Measurements from ENCODE around the gene AP5S1. TPM values are rescaled to one million over a fixed set of nuclear protein-coding genes. Genes with fewer than 3 reads are reported as not detected.
"Not testable (repeated sequence)": the region's sequence is repeated elsewhere in the genome, so short reads cannot be mapped to it uniquely, and the experiment has no call there.

Gene AP5S1
- total and polyA plus RNA-seq, 9 of the 15 experiments (the other 6 are each of a cell fraction or from before 2014, with no cell fraction given): 2.6 to 8.8 (median 4.4) TPM

GRCh38 chr20:3840201-3840600, 19.9 kb downstream of the AP5S1 start:
- H4K20me1 ChIP-seq (replicated peaks; ENCODE audit: control insufficient read depth, insufficient read depth, low read length); H3K9me1 ChIP-seq (ENCODE audit: control insufficient read depth, insufficient read depth, low read length); H3K36me3 ChIP-seq (ENCODE audit: control insufficient read depth, insufficient read depth, low read length); in situ Hi-C loops (cut with MboI); DNase-seq (ENCODE audit: extremely low read depth in 1 of 4, low spot score in 3 of 4); BruUV-seq (replicated peaks); FAIRE-seq; H3K9ac ChIP-seq (ENCODE audit: insufficient read depth in 1 of 2, low read depth in 2 of 2, low read length in 2 of 2); H3K4me2 ChIP-seq (ENCODE audit: insufficient read depth, low read length); ATAC-seq; intact Hi-C loops (cut with micrococcal nuclease); CTCF ChIA-PET (ENCODE audit: low intra/inter-chr PET ratio); H2AFZ ChIP-seq (ENCODE audit: low read depth, low read length); H3K4me3 ChIP-seq; H3K27ac ChIP-seq (ENCODE audit: extremely low read depth, low read depth, low read length); H3K79me2 ChIP-seq (ENCODE audit: control insufficient read depth, insufficient read depth, low read length); H3K27me3 ChIP-seq (ENCODE audit: control insufficient read depth in 2 of 2, insufficient read depth in 2 of 2, low read length in 2 of 2); H3K9me3 ChIP-seq (replicated peaks; ENCODE audit: control insufficient read depth, insufficient read depth, low read depth, low read length): not testable (repeated sequence)
- 85% methylated on average over 5 of the region's 7 CpGs for WGBS (ENCODE audit: insufficient coverage, low coverage, missing lambda C conversion rate)
- POLR2A ChIA-PET: interaction anchor here (0.7 to 1.0 kb wide), 2 partner anchors 8 to 13 kb away, joined by 3 read pairs; no protein-coding TSS in a partner anchor
- H3K4me1 ChIP-seq (replicated peaks in 1 of 2; ENCODE audit: control insufficient read depth in 2 of 2, insufficient read depth in 2 of 2, low read length in 2 of 2): peaks cover 32 to 35% of the 10 kb centered on the region in 2 experiments; a peak in 4 of 5 replicates

GRCh38 chr20:3842348-3842930, 22.1 kb downstream of the AP5S1 start:
- DNase-seq (ENCODE audit: extremely low read depth in 1 of 4, low spot score in 3 of 4) (peak in 2 of 4 experiments; percentile 26 to 31), FAIRE-seq (peak; percentile 75), ATAC-seq (no peak)
- no TSS peak for BruUV-seq (replicated peaks)
- no peaks in the 10 kb centered on the region for H3K9me3 ChIP-seq (replicated peaks; ENCODE audit: control insufficient read depth, insufficient read depth, low read depth, low read length)
- H3K4me3 ChIP-seq: no peak overlapping the region
- H3K79me2 ChIP-seq (ENCODE audit: control insufficient read depth, insufficient read depth, low read length): peaks cover 13% of the 10 kb centered on the region
- H3K4me2 ChIP-seq (ENCODE audit: insufficient read depth, low read length): no peak overlapping the region; the same call in 1 of the 2 replicates
- peak overlapping the region; percentile 76 for H3K27ac ChIP-seq (ENCODE audit: extremely low read depth, low read depth, low read length)
- POLR2A ChIA-PET: interaction anchor here (1.2 to 2.0 kb wide), 2 partner anchors 22 to 33 kb away, joined by 5 to 13 read pairs; partner anchors contain the start of gene AP5S1
- intact Hi-C loops (cut with micrococcal nuclease) (no loop called here), in situ Hi-C loops (cut with MboI) (no loop called here)
- 50% methylated on average over 5 of the region's 7 CpGs for WGBS (ENCODE audit: insufficient coverage, low coverage, missing lambda C conversion rate)
- H3K9me1 ChIP-seq (ENCODE audit: control insufficient read depth, insufficient read depth, low read length): no peaks in the 10 kb centered on the region
- H3K9ac ChIP-seq (ENCODE audit: insufficient read depth in 1 of 2, low read depth in 2 of 2, low read length in 2 of 2): peak overlapping the region in 1 of 2 experiments; percentile 66; a peak in 1 of 4 replicates
- H2AFZ ChIP-seq (ENCODE audit: low read depth, low read length): peak overlapping the region; percentile 54
- CTCF ChIA-PET (ENCODE audit: low intra/inter-chr PET ratio): no interaction called here
- peaks cover 38 to 51% of the 10 kb centered on the region in 2 experiments; a peak in 4 of 5 replicates for H3K4me1 ChIP-seq (replicated peaks in 1 of 2; ENCODE audit: control insufficient read depth in 2 of 2, insufficient read depth in 2 of 2, low read length in 2 of 2)
- H3K27me3 ChIP-seq (ENCODE audit: control insufficient read depth in 2 of 2, insufficient read depth in 2 of 2, low read length in 2 of 2): no peaks in the 10 kb centered on the region
- no peaks in the 10 kb centered on the region for H3K36me3 ChIP-seq (ENCODE audit: control insufficient read depth, insufficient read depth, low read length)
- H4K20me1 ChIP-seq (replicated peaks; ENCODE audit: control insufficient read depth, insufficient read depth, low read length): no peaks in the 10 kb centered on the region
- TF ChIP-seq NFIC (IDR thresholded peaks at IDR 0.05): peak; percentile 41
- 0 out of 2 replicates have a peak, but pooled peaks have one; percentile 33 for TF ChIP-seq ZC3H4 (CRISPR knock-in tag; IDR thresholded peaks at IDR 0.05; ENCODE audit: borderline replicate concordance)
- 0 out of 2 replicates have a peak, but pooled peaks have one; percentile 35 for TF ChIP-seq STAT5A (IDR thresholded peaks at IDR 0.05; ENCODE audit: borderline replicate concordance, low read length)
- peak; percentile 52; the same call in 1 of the 2 replicates for TF ChIP-seq MTA2 (IDR thresholded peaks at IDR 0.05; ENCODE audit: low read depth)
- TF ChIP-seq ZC3H8 (IDR thresholded peaks at IDR 0.05): no peak
- TF ChIP-seq CBFA2T3 (IDR thresholded peaks at IDR 0.05): peak; percentile 90
- no peak for TF ChIP-seq ZNF79 (CRISPR knock-in tag; IDR thresholded peaks at IDR 0.05; ENCODE audit: low read depth)
- no peak for TF ChIP-seq ZNF436 (CRISPR knock-in tag; IDR thresholded peaks at IDR 0.05)
- TF ChIP-seq FOXK1 (CRISPR knock-in tag; IDR thresholded peaks at IDR 0.05; ENCODE audit: borderline replicate concordance): no peak
- TF ChIP-seq SOX6 (IDR thresholded peaks at IDR 0.05): peak; percentile 83
- TF ChIP-seq, protein P1, sequence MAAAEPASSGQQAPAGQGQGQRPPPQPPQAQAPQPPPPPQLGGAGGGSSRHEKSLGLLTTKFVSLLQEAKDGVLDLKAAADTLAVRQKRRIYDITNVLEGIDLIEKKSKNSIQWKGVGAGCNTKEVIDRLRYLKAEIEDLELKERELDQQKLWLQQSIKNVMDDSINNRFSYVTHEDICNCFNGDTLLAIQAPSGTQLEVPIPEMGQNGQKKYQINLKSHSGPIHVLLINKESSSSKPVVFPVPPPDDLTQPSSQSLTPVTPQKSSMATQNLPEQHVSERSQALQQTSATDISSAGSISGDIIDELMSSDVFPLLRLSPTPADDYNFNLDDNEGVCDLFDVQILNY (CRISPR knock-in tag; IDR thresholded peaks at IDR 0.05): no peak
- peak; percentile 79 for TF ChIP-seq CBFA2T2 (conservative IDR thresholded peaks at IDR 0.05)
- TF ChIP-seq TEAD4 (IDR thresholded peaks at IDR 0.05; ENCODE audit: low read length): peak; percentile 86
- no peak for TF ChIP-seq TEAD4 (CRISPR knock-in tag; IDR thresholded peaks at IDR 0.05; ENCODE audit: borderline replicate concordance)
- 0 out of 2 replicates have a peak, but pooled peaks have one; percentile 20 for TF ChIP-seq DPF2 (IDR thresholded peaks at IDR 0.05)
- peak; percentile 85 for TF ChIP-seq TCF3 (CRISPR knock-in tag; IDR thresholded peaks at IDR 0.05)
- TF ChIP-seq PML (IDR thresholded peaks at IDR 0.05; ENCODE audit: low read length): 0 out of 2 replicates have a peak, but pooled peaks have one; percentile 28
- peak; percentile 79 for TF ChIP-seq ARID1B (IDR thresholded peaks at IDR 0.05)
- peak; percentile 16 to 46; a peak in 1 of 4 replicates for TF ChIP-seq KDM1A (IDR thresholded peaks at IDR 0.05)

Data from K562 (cell line).